Neutrophil (primary cell): Measurements from ENCODE around the gene SUOX.
A peak's percentile ranks its signal among the peaks of the same experiment; 100 is the strongest.

Experiments used
- H3K27ac ChIP-seq: fragments of 200-600 bp; sonication (generic); 2 replicates; pipeline ENCODE4 v1.5.1; 2016; ENCODE audit warnings: mild to moderate bottlenecking, moderate library complexity
- H3K27me3 ChIP-seq: fragments of 200-600 bp; sonication (generic); 2 replicates; pipeline ENCODE4 v1.6.0; 2016; ENCODE audit warnings: mild to moderate bottlenecking
- H3K36me3 ChIP-seq: fragments of 200-600 bp; sonication (generic); 2 replicates; pipeline ENCODE4 v1.5.1; 2017
- H3K4me1 ChIP-seq, 2 experiments: fragments of 200-600 bp in 1 of 2; sonication (generic) in 1 of 2; 1 replicate in 1 of 2; 2 replicates in 1 of 2; pipeline versions ENCODE4 v1.5.1 to v1.6.1; 2013 to 2016; ENCODE audit warnings: low read depth in 1 of 2, low read length in 1 of 2, mild to moderate bottlenecking in 1 of 2, moderate library complexity in 1 of 2; ENCODE audit not compliant: control insufficient read depth in 1 of 2, insufficient read depth in 1 of 2
- H3K4me3 ChIP-seq, 2 experiments: fragments of 200-600 bp in 1 of 2; sonication (generic) in 1 of 2; 1 replicate in 1 of 2; 2 replicates in 1 of 2; pipeline ENCODE4 v1.5.1; 2013 to 2016; ENCODE audit warnings: low read depth in 1 of 2, low read length in 1 of 2, mild to moderate bottlenecking in 1 of 2, moderate library complexity in 1 of 2
- H3K9me3 ChIP-seq: fragments of 200-600 bp; sonication (generic); 2 replicates; pipeline ENCODE4 v1.5.1; 2016
- TF ChIP-seq, protein P1 (sequence below): fragments of 200-600 bp; sonication (generic); IDR thresholded peaks from 2 replicates; pipeline ENCODE4 v1.5.1; 2016; ENCODE audit warnings: antibody characterized with exemption

Gene SUOX

DNA sequence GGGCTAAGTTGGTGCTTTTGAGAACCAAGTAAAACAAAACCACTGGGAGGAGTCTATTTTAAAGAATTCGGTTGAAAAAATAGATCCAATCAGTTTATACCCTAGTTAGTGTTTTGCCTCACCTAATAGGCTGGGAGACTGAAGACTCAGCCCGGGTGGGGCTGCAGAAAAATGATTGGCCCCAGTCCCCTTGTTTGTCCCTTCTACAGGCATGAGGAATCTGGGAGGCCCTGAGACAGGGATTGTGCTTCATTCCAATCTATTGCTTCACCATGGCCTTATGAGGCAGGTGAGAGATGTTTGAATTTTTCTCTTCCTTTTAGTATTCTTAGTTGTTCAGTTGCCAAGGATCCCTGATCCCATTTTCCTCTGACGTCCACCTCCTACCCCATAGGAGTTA, 25.0 kb upstream of the SUOX start:
- Histone ChIP-seq H3K9me3 (no peaks in the 10 kb centered on the region), H3K36me3 (no peaks in the 10 kb centered on the region), H3K27me3 (no peaks in the 10 kb centered on the region), H3K4me3 (no peak overlapping the region), H3K4me1 (peaks cover 38 to 49% of the 10 kb centered on the region in 2 experiments), H3K27ac (peak overlapping the region; percentile 91)
- TF ChIP-seq, protein P1, sequence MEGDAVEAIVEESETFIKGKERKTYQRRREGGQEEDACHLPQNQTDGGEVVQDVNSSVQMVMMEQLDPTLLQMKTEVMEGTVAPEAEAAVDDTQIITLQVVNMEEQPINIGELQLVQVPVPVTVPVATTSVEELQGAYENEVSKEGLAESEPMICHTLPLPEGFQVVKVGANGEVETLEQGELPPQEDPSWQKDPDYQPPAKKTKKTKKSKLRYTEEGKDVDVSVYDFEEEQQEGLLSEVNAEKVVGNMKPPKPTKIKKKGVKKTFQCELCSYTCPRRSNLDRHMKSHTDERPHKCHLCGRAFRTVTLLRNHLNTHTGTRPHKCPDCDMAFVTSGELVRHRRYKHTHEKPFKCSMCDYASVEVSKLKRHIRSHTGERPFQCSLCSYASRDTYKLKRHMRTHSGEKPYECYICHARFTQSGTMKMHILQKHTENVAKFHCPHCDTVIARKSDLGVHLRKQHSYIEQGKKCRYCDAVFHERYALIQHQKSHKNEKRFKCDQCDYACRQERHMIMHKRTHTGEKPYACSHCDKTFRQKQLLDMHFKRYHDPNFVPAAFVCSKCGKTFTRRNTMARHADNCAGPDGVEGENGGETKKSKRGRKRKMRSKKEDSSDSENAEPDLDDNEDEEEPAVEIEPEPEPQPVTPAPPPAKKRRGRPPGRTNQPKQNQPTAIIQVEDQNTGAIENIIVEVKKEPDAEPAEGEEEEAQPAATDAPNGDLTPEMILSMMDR: no peak

DNA sequence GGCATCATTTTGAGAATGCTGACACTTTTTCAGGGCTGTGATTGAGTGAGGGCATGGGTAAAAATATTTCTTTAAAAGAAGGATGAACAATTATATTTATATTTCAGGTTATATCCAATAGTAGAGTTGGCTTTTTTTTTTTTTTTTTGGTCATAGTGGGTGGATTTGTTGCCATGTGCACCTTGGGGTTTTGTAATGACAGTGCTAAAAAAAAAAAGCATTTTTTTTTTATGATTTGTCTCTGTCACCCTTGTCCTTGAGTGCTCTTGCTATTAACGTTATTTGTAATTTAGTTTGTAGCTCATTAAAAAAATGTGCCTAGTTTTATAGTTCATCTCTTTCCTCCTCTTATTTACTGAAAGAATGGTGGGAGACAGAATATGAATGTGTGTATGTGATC, 24.6 kb upstream of the SUOX start:
- Histone ChIP-seq H3K27me3 (no peaks in the 10 kb centered on the region), H3K36me3 (no peaks in the 10 kb centered on the region), H3K4me3 (peak overlapping the region; percentile 70 to 96), H3K27ac (peak overlapping the region; percentile 91), H3K9me3 (no peaks in the 10 kb centered on the region), H3K4me1 (peaks cover 39 to 49% of the 10 kb centered on the region in 2 experiments)
- TF ChIP-seq, protein P1: no peak

DNA sequence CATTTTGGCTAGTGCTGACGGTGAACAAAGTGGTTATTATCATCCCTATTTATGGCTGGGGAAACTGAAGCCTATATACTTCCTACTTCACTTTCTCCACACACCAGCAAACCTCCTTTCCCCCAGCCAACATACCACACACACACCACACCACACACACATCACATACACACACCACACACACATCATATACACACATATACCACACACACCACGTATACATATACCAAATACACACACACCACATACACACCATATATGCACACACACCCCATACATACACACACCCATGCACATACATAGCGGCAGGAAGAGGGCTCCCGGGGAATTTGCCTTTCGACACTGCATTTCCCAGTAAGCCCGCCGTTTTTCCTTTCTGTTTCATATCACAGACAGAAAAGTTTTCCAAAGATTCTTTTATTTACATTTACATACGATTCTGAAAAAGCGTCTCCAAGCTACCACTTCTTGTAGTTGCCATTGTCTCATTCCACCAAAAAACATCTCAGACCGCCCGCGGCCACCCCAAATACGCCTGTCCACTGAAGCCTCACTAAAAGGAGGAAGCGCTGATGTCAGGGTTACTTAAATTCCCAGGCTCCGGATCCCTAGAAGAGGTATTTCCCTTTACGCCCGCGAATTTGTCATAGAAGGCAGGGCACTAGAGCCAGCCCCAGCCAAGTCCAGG, 24.0 kb upstream of the SUOX start:
- Histone ChIP-seq H3K27me3 (no peaks in the 10 kb centered on the region), H3K9me3 (no peaks in the 10 kb centered on the region), H3K36me3 (no peaks in the 10 kb centered on the region), H3K4me1 (peaks cover 45 to 49% of the 10 kb centered on the region in 2 experiments), H3K4me3 (peak overlapping the region; percentile 70 to 96), H3K27ac (peak overlapping the region; percentile 91)
- TF ChIP-seq, protein P1: no peak

DNA sequence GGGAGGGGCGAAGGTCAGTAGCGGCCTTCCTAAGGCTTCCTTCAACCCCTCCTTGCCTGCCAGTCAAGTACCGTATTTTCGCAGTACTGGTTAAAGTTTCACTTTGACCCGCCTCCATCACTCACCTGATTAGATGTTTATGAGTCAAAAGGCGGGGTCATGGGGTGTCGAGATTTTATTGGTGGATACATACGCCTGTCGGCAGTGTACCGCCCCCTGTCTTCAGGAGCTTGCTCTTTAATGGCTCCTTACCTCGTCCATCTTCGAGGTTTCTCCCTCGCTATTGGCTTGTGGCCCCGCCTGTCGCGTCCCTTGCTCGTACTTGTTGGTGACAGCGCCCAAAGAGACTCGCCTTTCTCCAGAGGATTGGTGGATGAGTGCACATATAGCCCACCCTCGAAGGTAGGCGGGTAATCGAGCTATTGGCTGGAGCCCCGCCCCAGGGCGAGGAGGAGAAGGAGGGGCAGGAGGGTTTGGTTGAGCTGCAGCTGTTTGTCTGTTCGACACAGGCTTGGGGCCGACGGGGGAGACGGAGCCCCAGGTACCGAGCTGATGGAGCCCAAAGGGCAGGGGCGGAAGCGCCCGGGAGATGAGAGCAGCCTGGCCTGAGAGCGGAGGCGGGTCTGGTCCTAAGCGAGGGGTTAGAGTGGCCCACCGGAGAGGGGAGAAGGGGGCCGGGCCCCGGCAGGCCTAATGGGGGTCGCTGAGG, 23.3 kb upstream of the SUOX start, which contains the start of gene RAB5B:
Gene RAB5B, plus strand, starts transcription at position 480 of the 709 bp plus-strand sequence. CDS start 12,883 bp downstream, outside the sequence.
- Histone ChIP-seq H3K9me3 (no peaks in the 10 kb centered on the region), H3K4me3 (peak within 1 kb of the TSS; percentile 78 to 96), H3K36me3 (no peaks in the 10 kb centered on the region), H3K27me3 (no peaks in the 10 kb centered on the region), H3K4me1 (peaks cover 52 to 55% of the 10 kb centered on the region in 2 experiments), H3K27ac (peak within 1 kb of the TSS; percentile 91)
- TF ChIP-seq, protein P1: peak; percentile 24

DNA sequence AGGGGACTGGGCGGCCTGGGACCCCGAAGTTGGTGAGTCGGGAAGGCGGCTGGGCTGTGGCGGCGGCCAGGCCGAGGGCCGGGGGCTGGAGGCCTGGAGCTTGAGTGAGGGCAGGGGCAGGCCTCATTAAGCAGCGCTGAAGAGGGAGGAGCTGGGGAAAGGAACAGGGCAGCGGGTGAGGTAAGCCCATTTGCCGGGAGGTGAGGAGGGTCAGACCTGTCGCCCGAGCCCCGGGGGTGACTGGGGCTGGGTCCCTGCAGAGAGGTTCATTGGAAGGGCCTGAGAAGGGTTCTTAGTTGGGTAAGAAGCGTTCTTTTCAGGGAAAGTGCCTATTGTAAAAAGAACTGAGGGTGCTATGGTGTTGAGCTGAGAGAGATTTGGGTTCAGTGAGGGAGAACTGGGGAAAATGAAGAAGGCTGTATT, 22.8 kb upstream of the SUOX start:
- Histone ChIP-seq H3K9me3 (no peaks in the 10 kb centered on the region), H3K4me3 (peak overlapping the region; percentile 78 to 96), H3K4me1 (peaks cover 57 to 61% of the 10 kb centered on the region in 2 experiments), H3K27ac (peak overlapping the region; percentile 91), H3K27me3 (no peaks in the 10 kb centered on the region), H3K36me3 (no peaks in the 10 kb centered on the region)
- TF ChIP-seq, protein P1: no peak
